Neural progenitor cell (in vitro differentiated cells): ENCODE results near the gene UBL4B.

Experiments used
- CTCF ChIP-seq: fragments of 200-600 bp; sonication (generic); IDR thresholded peaks from 2 replicates; pipeline ENCODE4 v1.5.1; 2017; ENCODE audit warnings: antibody characterized with exemption, mild to moderate bottlenecking
- EZH2 ChIP-seq: fragments of 200-600 bp; sonication (generic); IDR thresholded peaks from 2 replicates; pipeline ENCODE4 v1.6.1; 2017; ENCODE audit warnings: antibody characterized with exemption, mild to moderate bottlenecking, moderate library complexity

- TF ChIP-seq EZH2, result no peak
- TF ChIP-seq CTCF, result no peak
Measured at GRCh38 chr1:110135246-110135645, 23.0 kb downstream of the UBL4B start.
